ENCODE measurements around the gene ITGBL1.
A peak's percentile ranks its signal among the peaks of the same experiment; 100 is the strongest.

ITGBL1 gene

GRCh38 chr13:101660711-101661110 is 208.2 kb downstream of the ITGBL1 start:
- no peak for TF ChIP-seq CTCF (IDR thresholded peaks at IDR 0.05; ENCODE audit: low read length, missing control alignments)
- H3K4me3 ChIP-seq (replicated peaks; ENCODE audit: low read depth, low read length): no peak overlapping the region
- no peak for DNase-seq (ENCODE audit: low read depth)

- no peak for DNase-seq (ENCODE audit: low read depth)
- no peak overlapping the region for H3K4me3 ChIP-seq (replicated peaks; ENCODE audit: low read depth, low read length)
- no peak for TF ChIP-seq CTCF (IDR thresholded peaks at IDR 0.05; ENCODE audit: low read length, missing control alignments)
These were observed 209.4 kb downstream of the ITGBL1 start for GRCh38 chr13:101661839-101662238.

GRCh38 chr13:101673360-101674105 is 221.1 kb downstream of the ITGBL1 start:
- TF ChIP-seq CTCF (IDR thresholded peaks at IDR 0.05; ENCODE audit: low read length, missing control alignments): no peak
- no peak for DNase-seq (ENCODE audit: low read depth)
- no peak overlapping the region for H3K4me3 ChIP-seq (replicated peaks; ENCODE audit: low read depth, low read length)

DNA sequence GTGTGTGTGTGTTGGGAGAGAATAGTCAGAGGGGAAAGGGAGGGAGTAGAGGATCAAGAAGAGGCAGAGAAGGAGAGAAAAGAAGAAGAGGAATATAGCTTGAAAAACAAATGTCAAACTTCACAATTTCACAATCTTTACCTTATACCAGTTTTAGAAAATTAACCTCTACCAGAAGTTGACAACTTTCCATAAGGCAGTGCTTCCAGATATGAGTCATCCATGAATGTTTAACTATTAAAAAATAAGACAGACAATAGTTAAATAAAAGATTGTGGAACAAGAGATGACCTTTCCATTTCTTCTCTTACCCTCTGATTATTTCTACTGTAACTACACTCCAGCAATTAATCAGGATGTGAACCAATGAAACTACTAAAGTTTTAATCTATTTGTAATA is 229.4 kb downstream of the ITGBL1 start:
- DNase-seq (ENCODE audit: low read depth): peak; percentile 13
- no peak for TF ChIP-seq CTCF (IDR thresholded peaks at IDR 0.05; ENCODE audit: low read length, missing control alignments)
- no peak overlapping the region for H3K4me3 ChIP-seq (replicated peaks; ENCODE audit: low read depth, low read length)

DNA sequence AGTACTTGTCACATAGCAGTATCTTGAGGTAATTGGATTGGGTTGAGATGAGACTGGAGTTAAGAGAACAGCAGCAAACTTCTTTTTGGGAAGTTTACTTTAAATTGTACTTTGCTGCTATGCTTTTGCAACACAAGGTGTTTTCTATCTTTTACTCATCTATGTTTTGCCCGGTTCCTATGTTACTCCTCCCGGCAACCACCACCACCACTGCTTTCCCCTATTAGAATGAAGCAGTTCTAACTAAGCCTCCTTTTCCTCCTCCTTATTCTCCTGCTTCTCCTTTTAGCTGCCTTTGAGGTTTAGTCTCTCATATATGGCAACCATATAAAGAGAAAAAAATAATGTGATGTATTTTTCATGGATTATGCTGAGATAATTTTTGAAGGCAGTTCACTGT is 233.5 kb downstream of the ITGBL1 start:
- TF ChIP-seq CTCF (IDR thresholded peaks at IDR 0.05; ENCODE audit: low read length, missing control alignments): no peak
- H3K4me3 ChIP-seq (replicated peaks; ENCODE audit: low read depth, low read length): no peak overlapping the region
- no peak for DNase-seq (ENCODE audit: low read depth)

- no peak overlapping the region for H3K4me3 ChIP-seq (replicated peaks; ENCODE audit: low read depth, low read length)
- no peak for DNase-seq (ENCODE audit: low read depth)
- no peak for TF ChIP-seq CTCF (IDR thresholded peaks at IDR 0.05; ENCODE audit: low read length, missing control alignments)
These were observed 238.4 kb downstream of the ITGBL1 start for GRCh38 chr13:101690871-101691270.

DNA sequence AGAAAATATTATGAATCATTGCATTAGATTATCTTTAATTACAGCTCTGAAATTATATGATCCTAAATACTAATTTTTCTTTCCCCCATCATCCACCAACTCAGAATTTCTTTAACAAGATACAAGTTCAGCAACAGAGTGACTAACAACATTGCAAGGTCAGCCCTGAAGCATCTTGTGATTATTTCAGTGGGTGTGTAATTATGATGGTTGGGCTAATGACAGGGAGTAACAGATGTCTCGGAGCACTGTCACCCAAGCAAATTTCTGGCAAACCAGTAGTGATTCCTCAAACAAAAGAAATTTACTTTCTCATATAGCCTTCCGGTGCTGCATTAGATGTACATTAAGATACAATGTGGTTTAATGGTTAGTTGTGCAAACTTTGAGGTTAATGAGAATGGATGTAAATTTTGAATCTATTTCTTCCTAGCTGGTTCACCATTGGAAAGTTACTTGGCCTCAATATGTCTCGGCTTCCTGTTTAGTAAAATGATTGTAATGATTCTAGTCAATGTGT is 238.9 kb downstream of the ITGBL1 start:
- DNase-seq (ENCODE audit: low read depth): no peak

More for the DNA sequence above, 238.9 kb downstream of the ITGBL1 start:
- no peak for TF ChIP-seq CTCF (IDR thresholded peaks at IDR 0.05; ENCODE audit: low read length, missing control alignments)
- no peak overlapping the region for H3K4me3 ChIP-seq (replicated peaks; ENCODE audit: low read depth, low read length)

All from fibroblast of pulmonary artery (primary cell).